ENCODE measurements around the gene DOCK2.

Gene DOCK2

DNA sequence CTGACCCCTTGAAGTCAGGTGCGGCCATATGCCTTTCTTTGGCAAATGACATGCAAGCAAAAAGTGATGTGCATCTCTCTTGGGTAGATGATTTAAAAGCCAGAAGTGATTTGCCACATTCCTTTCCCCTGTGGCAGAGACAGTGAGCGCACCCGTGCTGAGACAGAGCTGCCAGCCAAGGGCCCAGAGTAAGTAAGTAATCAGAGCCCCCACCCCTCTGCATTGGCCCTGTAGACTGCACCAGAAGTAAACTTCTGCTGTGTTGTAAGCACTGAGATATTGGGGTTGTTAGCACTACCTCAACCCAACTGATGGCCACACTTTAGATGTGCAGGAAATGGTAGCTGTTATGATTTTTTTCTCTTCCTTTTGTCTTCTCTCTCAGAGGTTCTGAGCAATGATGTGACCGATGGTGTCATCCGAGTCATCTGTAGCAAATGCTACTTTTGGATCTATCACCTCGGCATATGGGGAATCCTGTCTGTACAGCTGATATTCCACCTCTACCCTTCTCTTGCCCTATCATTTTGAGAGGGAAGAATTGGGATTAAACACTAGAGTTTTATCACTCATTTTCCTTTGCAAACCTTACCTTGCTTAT, 58.0 kb downstream of the DOCK2 start:
- no peak for DNase-seq

DNA sequence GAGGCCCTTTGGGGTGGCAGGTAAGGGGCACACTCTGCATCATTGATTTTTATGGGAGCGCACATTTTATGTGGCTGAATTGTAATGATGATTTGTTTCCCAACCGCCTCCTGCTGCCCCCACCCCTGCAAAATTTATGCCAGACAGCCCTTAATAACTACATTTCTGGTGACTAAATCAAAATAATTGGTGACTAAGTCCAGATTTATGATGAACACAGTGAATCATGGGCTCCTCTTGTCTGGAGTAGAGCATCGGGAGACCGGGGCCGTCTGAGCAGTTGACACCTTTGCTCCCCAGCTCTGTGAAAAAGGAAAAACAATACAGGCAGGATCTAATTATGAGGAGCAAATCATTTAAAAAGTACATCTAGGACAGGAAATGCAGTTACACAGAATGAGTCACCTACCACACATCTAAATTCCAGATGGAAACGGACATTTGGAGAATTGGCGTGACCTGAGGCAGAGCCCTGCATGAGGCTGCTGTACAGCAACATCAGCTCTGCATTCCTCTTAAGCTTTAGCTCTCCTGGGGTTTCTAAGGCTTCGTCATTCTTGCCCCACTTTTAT, 58.9 kb downstream of the DOCK2 start:
- no peak for DNase-seq

GRCh38 chr5:169696621-169697510, 59.8 kb downstream of the DOCK2 start:
- DNase-seq, result no peak

GRCh38 chr5:169697511-169697890, 60.4 kb downstream of the DOCK2 start:
- no peak for DNase-seq

GRCh38 chr5:169697976-169698375, 60.9 kb downstream of the DOCK2 start:
- no peak for DNase-seq

DNA sequence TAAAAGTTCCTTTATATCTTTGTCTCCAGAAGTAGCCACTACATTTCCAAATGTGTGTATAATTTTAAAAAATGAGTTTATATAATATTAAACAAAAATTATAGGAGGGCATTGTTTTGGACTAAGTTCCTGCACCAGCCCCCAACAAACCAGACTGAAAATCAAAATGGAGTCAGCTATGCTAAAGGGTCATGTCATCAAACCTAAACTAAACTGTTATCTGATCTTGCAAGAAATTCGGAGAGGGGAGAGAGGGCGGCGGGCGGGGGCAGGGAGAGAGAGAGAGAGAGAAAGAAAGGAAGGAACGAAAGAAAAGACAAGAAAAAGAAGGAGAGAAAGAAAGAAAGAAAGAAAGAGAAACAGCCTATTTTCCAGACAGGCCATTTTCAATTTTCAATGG, 63.5 kb downstream of the DOCK2 start:
- no peak for DNase-seq

DNA sequence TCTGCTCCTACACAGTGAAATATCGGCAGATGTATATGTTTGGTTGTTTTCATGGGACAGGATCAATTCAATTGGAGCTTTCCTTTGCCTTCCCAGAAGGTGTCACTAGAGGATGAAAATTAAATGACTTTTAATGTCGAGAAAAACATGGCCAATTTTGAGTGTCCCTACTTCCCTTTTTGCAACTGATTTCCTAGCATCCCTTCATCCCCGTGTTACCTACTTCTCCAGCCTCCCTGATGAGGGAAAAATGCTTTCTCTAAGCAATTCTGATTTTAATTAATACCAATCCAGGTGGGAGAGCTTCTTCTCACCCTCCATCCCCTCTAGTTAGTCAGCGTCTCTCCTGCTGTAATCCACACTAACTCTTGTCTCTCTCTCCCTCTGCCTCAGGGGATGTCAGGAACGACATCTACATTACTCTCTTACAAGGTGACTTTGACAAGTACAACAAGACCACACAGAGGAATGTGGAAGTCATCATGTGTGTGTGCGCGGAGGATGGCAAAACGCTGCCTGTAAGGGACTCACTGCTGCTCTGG, 64.9 kb downstream of the DOCK2 start:
- no peak for DNase-seq

GRCh38 chr5:169702693-169703481, 65.8 kb downstream of the DOCK2 start:
- DNase-seq, result no peak

- no peak for DNase-seq
These were observed 66.7 kb downstream of the DOCK2 start for GRCh38 chr5:169703813-169704212.

GRCh38 chr5:169705322-169705721, 68.2 kb downstream of the DOCK2 start:
- DNase-seq, result no peak

GRCh38 chr5:169706071-169706470, 69.0 kb downstream of the DOCK2 start:
- DNase-seq, result no peak

DNA sequence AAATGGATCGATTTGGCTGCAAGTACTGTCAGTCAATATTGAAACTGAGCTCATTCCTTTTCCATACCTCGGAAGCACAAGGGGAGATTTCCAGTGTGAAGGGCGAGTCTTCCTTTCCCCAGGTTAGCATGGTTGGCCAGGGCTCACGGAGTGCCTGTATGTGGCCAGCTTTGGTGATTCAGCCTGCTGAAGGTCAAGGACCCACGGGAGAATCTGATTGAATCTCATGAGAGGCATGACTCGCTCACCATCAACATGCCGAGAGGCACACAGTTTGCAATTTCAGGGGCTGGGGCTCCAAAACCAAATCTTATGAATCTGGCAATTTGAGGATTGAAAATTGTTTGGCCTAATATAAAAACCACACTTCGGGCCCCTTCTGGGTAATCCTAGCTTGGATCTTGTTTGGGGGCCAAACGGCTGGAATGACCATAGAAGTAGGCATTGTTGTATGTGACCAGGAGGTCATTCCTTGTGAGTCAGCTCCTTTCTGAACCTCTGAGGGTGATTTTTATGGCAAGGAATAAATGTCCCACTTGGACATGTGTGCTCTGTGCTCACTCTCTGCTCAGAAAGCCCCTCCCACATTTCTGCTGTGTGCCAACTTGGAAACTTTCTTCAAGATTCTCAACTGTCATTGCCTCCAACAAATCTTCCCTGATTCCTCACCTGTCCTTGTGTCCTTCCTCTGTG, 69.8 kb downstream of the DOCK2 start:
- DNase-seq, result no peak

DNA sequence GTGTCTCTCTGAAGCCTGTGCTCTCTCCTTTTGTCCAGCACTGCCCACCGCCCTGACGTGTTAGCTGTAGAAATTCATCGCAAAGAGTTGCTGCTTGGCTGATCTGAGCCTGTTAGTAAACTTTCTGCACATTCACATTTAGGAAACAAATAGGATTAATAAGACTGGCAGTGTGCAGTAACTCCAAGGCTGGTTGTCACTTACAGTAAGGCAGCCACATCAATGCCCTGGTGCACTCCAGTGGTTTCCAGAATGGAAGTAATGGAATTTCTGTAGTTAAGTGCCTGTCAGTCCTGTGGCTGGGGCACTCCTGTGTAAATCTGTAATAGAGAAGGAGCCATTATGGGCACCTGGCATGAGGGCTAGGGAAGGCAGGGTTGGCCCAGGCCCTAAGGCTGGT, 70.6 kb downstream of the DOCK2 start:
- DNase-seq, result no peak

GRCh38 chr5:169710675-169711074, 73.6 kb downstream of the DOCK2 start:
- DNase-seq, result no peak

GRCh38 chr5:169711551-169712225, 74.6 kb downstream of the DOCK2 start:
- DNase-seq, result no peak

DNA sequence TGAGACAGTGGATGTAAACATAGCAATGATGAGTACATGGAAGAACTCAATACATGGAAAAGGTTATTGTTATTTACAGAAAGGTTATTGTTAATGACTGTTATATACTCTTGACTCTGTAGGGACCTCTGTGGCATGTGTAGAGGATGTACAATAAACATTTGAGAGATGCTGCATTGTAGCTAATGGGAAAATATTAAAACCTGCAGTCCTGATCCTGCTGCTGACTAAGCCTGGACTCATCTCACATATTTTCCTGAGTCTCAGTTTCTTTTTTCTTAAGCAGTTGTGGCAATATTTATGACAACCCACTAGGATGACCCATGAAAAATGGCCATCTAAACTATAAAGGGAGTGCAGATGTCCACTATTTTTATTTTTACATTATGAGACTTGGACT, 75.4 kb downstream of the DOCK2 start:
- no peak for DNase-seq

DNA sequence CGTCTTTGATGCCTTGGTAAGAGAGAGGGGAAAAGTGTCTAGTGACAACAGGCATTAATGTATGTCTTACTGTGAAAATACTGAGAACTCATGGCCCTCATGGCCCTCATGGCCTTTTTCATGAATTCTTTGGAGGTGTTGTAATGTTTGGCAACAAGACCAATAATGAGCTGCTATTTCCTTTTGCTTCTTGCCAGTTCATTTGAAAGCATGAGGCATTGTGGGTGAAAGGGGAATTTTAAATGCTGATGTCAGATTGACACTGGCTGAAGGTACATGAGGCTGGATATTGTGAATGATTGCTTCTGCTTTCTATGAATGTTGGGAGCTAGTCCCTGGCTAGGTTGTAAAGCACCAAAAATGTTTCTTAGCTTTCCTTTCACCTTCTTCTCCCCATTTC, 79.2 kb downstream of the DOCK2 start:
- DNase-seq, result no peak

DNA sequence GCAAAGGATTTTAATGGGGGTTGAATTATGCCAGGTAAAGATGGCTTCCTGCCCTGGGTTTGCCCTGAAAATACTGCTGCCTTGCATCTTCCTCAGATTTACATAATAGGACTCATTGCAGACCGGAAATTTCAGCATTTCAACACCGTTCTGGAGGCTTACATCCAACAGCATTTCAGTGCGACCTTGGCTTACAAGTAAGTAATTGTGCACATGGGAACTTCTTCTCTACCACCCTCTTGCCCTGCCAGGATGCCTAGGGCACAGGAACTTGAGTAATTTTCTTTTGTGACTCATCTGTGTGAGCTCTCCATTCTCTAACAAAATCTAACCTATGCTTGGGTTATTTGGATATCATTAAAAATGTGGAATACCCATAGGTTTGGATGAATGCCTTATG, 80.2 kb downstream of the DOCK2 start:
- no peak for DNase-seq

DNA sequence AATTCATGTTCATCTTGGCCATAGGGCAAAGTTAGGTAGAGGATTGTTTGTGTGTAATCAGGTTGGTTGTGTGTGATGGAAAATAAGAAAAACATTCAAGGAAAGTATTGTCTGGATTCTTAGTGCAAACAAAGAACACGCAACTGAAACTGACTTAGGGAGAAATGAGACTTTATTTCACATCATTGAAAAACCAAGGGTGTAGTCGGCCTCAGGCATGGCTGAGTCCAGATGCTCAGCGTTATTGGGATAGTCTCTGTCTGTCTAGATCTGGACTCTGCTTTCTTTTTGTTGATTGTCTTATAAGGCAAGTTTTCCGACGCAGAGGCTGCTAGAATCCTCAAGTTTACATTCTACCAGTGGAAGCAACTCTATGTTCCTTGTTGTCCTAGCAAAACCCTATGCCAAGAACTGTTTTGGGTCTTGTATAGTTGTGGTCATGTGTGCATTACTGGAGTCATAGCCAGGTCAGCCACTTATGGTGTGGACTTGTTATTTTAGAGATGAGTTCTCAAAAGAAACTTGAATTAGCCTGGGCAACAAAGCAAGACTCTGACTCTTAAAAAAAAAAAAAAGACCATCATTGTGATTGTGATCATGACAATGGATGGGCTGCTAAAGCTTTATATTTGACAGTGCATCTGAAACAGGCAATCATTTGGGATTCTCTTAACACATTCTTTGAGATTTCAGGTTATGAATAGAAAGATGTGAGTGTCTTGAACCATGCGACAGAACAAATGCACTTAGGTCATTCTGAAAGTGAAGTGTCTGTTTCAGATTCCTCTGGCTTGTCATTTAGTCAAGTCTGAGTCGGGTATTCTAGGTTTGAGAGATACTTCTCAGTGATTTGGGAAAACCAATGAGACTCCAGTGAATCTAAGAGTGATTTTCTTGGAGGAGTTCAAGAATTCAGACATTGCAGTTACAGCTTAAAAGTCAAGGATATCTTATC, 82.6 kb downstream of the DOCK2 start:
- DNase-seq, result no peak

DNA sequence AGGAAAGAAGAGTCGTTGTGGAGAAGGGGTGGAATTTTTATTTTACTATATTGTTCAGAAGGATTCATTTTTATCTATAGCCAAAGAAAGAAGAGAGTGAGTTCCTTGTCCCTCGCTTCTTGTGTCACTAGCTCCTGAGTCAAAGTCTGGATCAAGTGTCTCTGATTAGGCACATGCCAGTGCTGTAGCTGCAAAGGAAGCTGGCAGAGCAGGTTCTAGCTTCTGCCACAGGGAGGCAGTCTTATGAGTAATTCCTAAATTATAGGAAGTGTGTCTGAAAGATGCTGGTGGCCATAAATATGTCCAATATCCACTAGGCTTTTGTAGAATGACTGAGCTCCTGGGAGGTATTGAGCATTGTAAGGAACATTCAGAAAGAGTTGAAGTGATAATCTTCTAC, 84.7 kb downstream of the DOCK2 start:
- DNase-seq, result no peak

Data from NCI-H1417 treated with DMSO at 0.1 percent for 48 hours (cell line).